ENCODE measurements around the gene ERN1. TPM values are rescaled to one million over a fixed set of nuclear protein-coding genes. Genes with fewer than 3 reads are reported as not detected.

Gene ERN1
- total and polyA plus RNA-seq, 4 donors = 8.3 to 34.2 (median 19.4) TPM

DNA sequence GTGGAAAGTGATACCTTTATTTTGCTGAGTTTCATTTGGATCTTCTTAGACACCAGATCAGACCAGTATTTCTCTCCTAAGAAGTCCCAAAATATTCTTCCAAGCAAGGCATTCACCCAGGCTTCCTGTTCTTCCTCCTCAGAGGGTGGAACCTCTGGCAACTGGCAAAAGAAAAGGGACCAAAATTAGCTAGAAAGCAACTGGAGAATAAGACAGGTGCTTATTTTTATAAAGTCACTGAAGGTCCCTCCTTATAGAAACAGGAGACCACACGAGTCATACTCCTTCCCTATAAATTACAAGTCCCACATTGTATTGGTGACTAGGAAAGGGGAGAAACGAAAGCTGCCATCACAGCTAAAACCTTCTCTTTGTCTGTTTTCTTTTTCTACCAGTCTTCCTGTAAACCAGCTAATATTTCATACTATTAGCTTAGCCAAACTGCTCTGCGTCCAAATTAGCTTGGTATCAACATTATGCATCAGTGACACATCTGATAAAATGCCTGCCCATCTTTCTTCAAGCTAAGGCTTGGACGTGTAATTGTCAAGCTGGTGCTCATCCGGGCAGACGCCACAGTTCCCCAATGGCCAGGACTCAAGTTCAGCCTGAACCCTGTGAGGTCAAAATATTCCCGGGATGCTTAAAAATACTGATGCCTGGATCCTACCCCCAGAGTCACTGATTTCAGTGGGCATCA, 47.5 kb upstream of the ERN1 start:
- Histone ChIP-seq H3K4me1 (ENCODE audit: control insufficient read depth in 5 of 5, insufficient read depth in 5 of 5, low read length in 5 of 5) (peaks cover 0 to 23% (median 6%) of the 10 kb centered on the region in 5 donors), H3K4me3 (no peak overlapping the region), H3K27ac (ENCODE audit: low read depth in 1 of 2, low read length in 1 of 2) (peak overlapping the region in 1 of 2 donors; percentile 2), H3K27me3 (ENCODE audit: control insufficient read depth in 3 of 3, insufficient read depth in 3 of 3, low read length in 2 of 3) (no peaks in the 10 kb centered on the region), H3K36me3 (ENCODE audit: control insufficient read depth in 4 of 4, insufficient read depth in 4 of 4, low read length in 4 of 4) (peaks cover 0 to 8% (median 3%) of the 10 kb centered on the region in 4 donors), H3K9me3 (ENCODE audit: control insufficient read depth in 4 of 4, insufficient read depth in 3 of 4, low read length in 3 of 4) (no peaks in the 10 kb centered on the region), H3K9ac (ENCODE audit: insufficient read depth in 1 of 2, low read length in 2 of 2) (no peak overlapping the region)
- ATAC-seq (ENCODE audit: insufficient read depth, low FRiP score) (no peak), DNase-seq (no peak)
- TF ChIP-seq, protein P1, sequence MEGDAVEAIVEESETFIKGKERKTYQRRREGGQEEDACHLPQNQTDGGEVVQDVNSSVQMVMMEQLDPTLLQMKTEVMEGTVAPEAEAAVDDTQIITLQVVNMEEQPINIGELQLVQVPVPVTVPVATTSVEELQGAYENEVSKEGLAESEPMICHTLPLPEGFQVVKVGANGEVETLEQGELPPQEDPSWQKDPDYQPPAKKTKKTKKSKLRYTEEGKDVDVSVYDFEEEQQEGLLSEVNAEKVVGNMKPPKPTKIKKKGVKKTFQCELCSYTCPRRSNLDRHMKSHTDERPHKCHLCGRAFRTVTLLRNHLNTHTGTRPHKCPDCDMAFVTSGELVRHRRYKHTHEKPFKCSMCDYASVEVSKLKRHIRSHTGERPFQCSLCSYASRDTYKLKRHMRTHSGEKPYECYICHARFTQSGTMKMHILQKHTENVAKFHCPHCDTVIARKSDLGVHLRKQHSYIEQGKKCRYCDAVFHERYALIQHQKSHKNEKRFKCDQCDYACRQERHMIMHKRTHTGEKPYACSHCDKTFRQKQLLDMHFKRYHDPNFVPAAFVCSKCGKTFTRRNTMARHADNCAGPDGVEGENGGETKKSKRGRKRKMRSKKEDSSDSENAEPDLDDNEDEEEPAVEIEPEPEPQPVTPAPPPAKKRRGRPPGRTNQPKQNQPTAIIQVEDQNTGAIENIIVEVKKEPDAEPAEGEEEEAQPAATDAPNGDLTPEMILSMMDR (IDR thresholded peaks at IDR 0.05; ENCODE audit: control extremely low read depth, extremely low read depth) = no peak
- 79 to 82% methylated on average over 7 of the region's 7 CpGs for WGBS, 2 donors

DNA sequence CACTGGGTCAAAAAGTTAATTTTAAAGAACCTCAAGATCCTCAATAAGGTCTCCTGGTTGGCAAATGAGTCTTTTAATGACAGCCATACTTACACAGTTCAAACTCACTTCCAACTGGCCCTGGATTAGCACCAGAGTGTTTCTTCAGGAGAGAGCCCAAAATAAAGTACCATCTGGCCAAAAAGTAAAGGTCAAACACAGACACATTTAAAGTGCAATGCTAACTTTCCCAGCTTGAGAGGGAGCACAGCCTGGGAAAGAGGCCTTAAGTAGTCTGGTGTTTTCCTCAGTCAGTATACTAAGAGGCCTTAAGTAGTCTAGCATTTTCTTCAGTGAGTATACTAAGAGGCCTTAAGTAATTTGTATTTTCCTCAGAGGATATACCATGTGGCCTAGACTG, 46.6 kb upstream of the ERN1 start:
- H3K4me1 ChIP-seq (ENCODE audit: control insufficient read depth in 5 of 5, insufficient read depth in 5 of 5, low read length in 5 of 5) = peaks cover 0 to 26% (median 6%) of the 10 kb centered on the region in 5 donors
- DNase-seq (peak in 1 of 3 donors; percentile 39), ATAC-seq (ENCODE audit: insufficient read depth, low FRiP score) (peak; percentile 36)
- H3K27me3 ChIP-seq (ENCODE audit: control insufficient read depth in 3 of 3, insufficient read depth in 3 of 3, low read length in 2 of 3) = no peaks in the 10 kb centered on the region
- H3K9me3 ChIP-seq (ENCODE audit: control insufficient read depth in 4 of 4, insufficient read depth in 3 of 4, low read length in 3 of 4) = no peaks in the 10 kb centered on the region
- H3K27ac ChIP-seq (ENCODE audit: low read depth in 1 of 2, low read length in 1 of 2) = no peak overlapping the region
- no peak overlapping the region for H3K4me3 ChIP-seq
- TF ChIP-seq, protein P1 (IDR thresholded peaks at IDR 0.05; ENCODE audit: control extremely low read depth, extremely low read depth) = no peak
- H3K36me3 ChIP-seq (ENCODE audit: control insufficient read depth in 4 of 4, insufficient read depth in 4 of 4, low read length in 4 of 4) = peaks cover 0 to 10% (median 3%) of the 10 kb centered on the region in 4 donors
- H3K9ac ChIP-seq (ENCODE audit: insufficient read depth in 1 of 2, low read length in 2 of 2) = no peak overlapping the region

DNA sequence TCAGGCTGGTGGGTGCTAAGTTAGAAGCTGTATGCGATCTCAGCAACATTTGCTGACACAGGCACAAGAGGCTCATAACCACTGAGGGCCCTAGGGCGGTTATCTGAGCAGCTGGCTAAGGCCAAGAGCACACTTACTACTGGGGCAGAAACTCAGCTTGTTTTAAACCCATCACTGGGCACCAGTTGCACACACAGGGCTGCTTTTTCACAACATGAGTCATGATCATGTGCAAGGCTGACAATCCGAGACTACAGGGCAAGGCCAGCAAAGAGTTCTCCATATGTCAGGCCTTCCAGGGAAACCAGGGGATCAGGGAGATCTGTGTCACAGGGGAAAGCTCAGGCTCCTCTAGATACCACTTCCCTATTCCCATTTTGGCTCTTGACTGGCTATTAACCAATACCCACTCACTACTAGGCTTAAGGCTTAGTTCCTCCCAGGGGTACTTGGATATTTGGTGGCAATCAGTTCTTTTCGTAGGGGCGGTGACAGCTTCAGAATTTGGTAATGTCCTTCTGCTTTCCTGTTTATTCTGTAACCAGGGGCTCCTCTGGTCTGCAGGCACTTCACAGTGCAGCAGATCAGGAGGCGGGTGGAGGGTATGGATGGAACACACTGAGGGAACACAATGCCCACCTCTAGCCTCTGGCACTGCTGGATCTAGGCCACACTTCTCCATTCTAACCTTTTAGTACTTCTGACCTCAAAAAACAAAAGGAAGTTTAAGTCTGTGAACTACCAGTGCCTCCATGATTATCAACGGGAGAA, 44.9 kb upstream of the ERN1 start:
- 44 to 73% methylated on average over 7 of the region's 7 CpGs for WGBS, 2 donors
- no peaks in the 10 kb centered on the region for H3K9me3 ChIP-seq (ENCODE audit: control insufficient read depth in 4 of 4, insufficient read depth in 3 of 4, low read length in 3 of 4)
- no peak overlapping the region for H3K4me3 ChIP-seq
- H3K9ac ChIP-seq (ENCODE audit: insufficient read depth in 1 of 2, low read length in 2 of 2) = no peak overlapping the region
- DNase-seq = no peak
- H3K4me1 ChIP-seq (ENCODE audit: control insufficient read depth in 5 of 5, insufficient read depth in 5 of 5, low read length in 5 of 5) = peaks cover 0 to 29% (median 6%) of the 10 kb centered on the region in 5 donors
- peak; percentile 50 for ATAC-seq (ENCODE audit: insufficient read depth, low FRiP score)
- peaks cover 0 to 14% (median 6%) of the 10 kb centered on the region in 4 donors for H3K36me3 ChIP-seq (ENCODE audit: control insufficient read depth in 4 of 4, insufficient read depth in 4 of 4, low read length in 4 of 4)
- no peaks in the 10 kb centered on the region for H3K27me3 ChIP-seq (ENCODE audit: control insufficient read depth in 3 of 3, insufficient read depth in 3 of 3, low read length in 2 of 3)
- H3K27ac ChIP-seq (ENCODE audit: low read depth in 1 of 2, low read length in 1 of 2) = peak overlapping the region in 1 of 2 donors; percentile 72
- TF ChIP-seq, protein P1 (IDR thresholded peaks at IDR 0.05; ENCODE audit: control extremely low read depth, extremely low read depth) = no peak
